Neural progenitor cell (in vitro differentiated cells): ENCODE measurements around the gene SGCG.
"Not testable (repeated sequence)": the region's sequence is repeated elsewhere in the genome, so short reads cannot be mapped to it uniquely, and the experiment has no call there.

Source experiments
- EZH2 ChIP-seq: fragments of 200-600 bp; sonication (generic); IDR thresholded peaks from 2 replicates; pipeline ENCODE4 v1.6.1; 2017; ENCODE audit warnings: antibody characterized with exemption, mild to moderate bottlenecking, moderate library complexity
- TF ChIP-seq, protein P1 (sequence below): fragments of 200-600 bp; sonication (generic); IDR thresholded peaks from 2 replicates; pipeline ENCODE4 v1.5.1; 2017; ENCODE audit warnings: antibody characterized with exemption, mild to moderate bottlenecking

DNA sequence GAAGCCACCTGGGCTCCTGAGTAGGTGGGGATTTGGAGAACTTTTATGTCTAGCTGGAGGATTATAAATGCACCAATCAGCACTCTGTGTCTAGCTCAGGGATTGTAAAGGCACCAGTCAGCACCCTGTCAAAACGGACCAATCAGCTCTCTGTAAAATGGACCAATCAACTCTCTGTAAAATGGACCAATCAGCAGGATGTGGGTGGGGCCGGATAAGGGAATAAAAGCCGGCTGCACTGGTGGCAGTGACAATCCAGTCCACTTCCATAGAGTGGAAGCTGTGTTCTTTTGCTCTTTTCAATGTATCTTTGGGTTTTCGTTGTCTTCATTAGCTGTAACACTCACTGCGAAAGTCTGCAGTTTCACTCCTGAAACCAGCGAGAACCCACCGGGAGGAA lies 38.2 kb upstream of the SGCG start:
- TF ChIP-seq, protein P1, sequence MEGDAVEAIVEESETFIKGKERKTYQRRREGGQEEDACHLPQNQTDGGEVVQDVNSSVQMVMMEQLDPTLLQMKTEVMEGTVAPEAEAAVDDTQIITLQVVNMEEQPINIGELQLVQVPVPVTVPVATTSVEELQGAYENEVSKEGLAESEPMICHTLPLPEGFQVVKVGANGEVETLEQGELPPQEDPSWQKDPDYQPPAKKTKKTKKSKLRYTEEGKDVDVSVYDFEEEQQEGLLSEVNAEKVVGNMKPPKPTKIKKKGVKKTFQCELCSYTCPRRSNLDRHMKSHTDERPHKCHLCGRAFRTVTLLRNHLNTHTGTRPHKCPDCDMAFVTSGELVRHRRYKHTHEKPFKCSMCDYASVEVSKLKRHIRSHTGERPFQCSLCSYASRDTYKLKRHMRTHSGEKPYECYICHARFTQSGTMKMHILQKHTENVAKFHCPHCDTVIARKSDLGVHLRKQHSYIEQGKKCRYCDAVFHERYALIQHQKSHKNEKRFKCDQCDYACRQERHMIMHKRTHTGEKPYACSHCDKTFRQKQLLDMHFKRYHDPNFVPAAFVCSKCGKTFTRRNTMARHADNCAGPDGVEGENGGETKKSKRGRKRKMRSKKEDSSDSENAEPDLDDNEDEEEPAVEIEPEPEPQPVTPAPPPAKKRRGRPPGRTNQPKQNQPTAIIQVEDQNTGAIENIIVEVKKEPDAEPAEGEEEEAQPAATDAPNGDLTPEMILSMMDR: not testable (repeated sequence)
- not testable (repeated sequence) for TF ChIP-seq EZH2
